DMS153 (cell line): ENCODE data around the gene SMIM26.

Experiments used
- DNase-seq: peaks from one replicate; lab custom pipeline; 2025; lab: John Stamatoyannopoulos, UW

SMIM26 gene

GRCh38 chr20:18580012-18580411 lies 12.8 kb downstream of the SMIM26 start:
- no peak for DNase-seq

- no peak for DNase-seq
Measured at GRCh38 chr20:18585134-18585533, 17.9 kb downstream of the SMIM26 start.

- peak; percentile 64 for DNase-seq
Measured at GRCh38 chr20:18587665-18588573, 20.7 kb downstream of the SMIM26 start, which contains the start of gene DTD1. TSS of gene DTD1 (plus strand) at chr20:18588054. CDS start at chr20:18588073, 19 bp downstream.

GRCh38 chr20:18588574-18588933 lies 21.3 kb downstream of the SMIM26 start:
- DNase-seq = no peak

- DNase-seq = no peak
Measured at GRCh38 chr20:18589941-18590674, 22.9 kb downstream of the SMIM26 start.

GRCh38 chr20:18596270-18596669 lies 29.0 kb downstream of the SMIM26 start:
- DNase-seq = no peak

- no peak for DNase-seq
Measured at GRCh38 chr20:18609741-18610140, 42.5 kb downstream of the SMIM26 start.

- no peak for DNase-seq
Measured at GRCh38 chr20:18611492-18611891, 44.3 kb downstream of the SMIM26 start.

GRCh38 chr20:18613553-18613952 lies 46.3 kb downstream of the SMIM26 start:
- no peak for DNase-seq

- no peak for DNase-seq
Measured at GRCh38 chr20:18614244-18614643, 47.0 kb downstream of the SMIM26 start.

- DNase-seq = no peak
Measured at GRCh38 chr20:18615020-18615650, 47.9 kb downstream of the SMIM26 start.
